HG03469 (cell line): Measurements from ENCODE around the gene ATF7.
A peak's percentile ranks its signal among the peaks of the same experiment; 100 is the strongest.
"Not testable (repeated sequence)": the region's sequence is repeated elsewhere in the genome, so short reads cannot be mapped to it uniquely, and the experiment has no call there.

ENCODE experiments used
- ATAC-seq: cut with Tn5 transposase; IDR thresholded peaks from one replicate; pipeline ENCODE4 v1.9.1; 2021; ENCODE audit warnings: mild to moderate bottlenecking, moderate library complexity, moderate number of reproducible peaks; ENCODE audit not compliant: unreplicated experiment

Gene ATF7

GRCh38 chr12:53598971-53599370 is 27.2 kb downstream of the ATF7 start:
- ATAC-seq, result not testable (repeated sequence)

- ATAC-seq, result no peak
Measured at GRCh38 chr12:53596920-53597363, 29.2 kb downstream of the ATF7 start.

- ATAC-seq, result no peak
Measured at GRCh38 chr12:53594897-53595615, 31.1 kb downstream of the ATF7 start.

- ATAC-seq, result no peak
Measured at GRCh38 chr12:53593707-53594106, 32.5 kb downstream of the ATF7 start.

GRCh38 chr12:53593031-53593430 is 33.2 kb downstream of the ATF7 start:
- no peak for ATAC-seq

- ATAC-seq, result no peak
Measured at GRCh38 chr12:53592426-53592825, 33.8 kb downstream of the ATF7 start.

- no peak for ATAC-seq
Measured at GRCh38 chr12:53591301-53592206, 34.6 kb downstream of the ATF7 start.

- ATAC-seq, result no peak
Measured at GRCh38 chr12:53590652-53591051, 35.5 kb downstream of the ATF7 start.

- no peak for ATAC-seq
Measured at GRCh38 chr12:53589915-53590314, 36.3 kb downstream of the ATF7 start.

GRCh38 chr12:53589423-53589822 is 36.8 kb downstream of the ATF7 start:
- ATAC-seq, result no peak

- no peak for ATAC-seq
Measured at GRCh38 chr12:53588123-53588522, 38.1 kb downstream of the ATF7 start.

- ATAC-seq, result no peak
Measured at GRCh38 chr12:53586745-53587144, 39.4 kb downstream of the ATF7 start.

GRCh38 chr12:53585448-53586125 is 40.6 kb downstream of the ATF7 start:
- ATAC-seq, result no peak

- peak; percentile 56 for ATAC-seq
Measured at GRCh38 chr12:53579545-53579955, 46.6 kb downstream of the ATF7 start.

- no peak for ATAC-seq
Measured at GRCh38 chr12:53578783-53579182, 47.4 kb downstream of the ATF7 start.

GRCh38 chr12:53577941-53578352 is 48.2 kb downstream of the ATF7 start:
- ATAC-seq, result no peak

- ATAC-seq, result no peak
Measured at GRCh38 chr12:53575502-53576249, 50.5 kb downstream of the ATF7 start.

- ATAC-seq, result no peak
Measured at GRCh38 chr12:53572134-53572758, 53.9 kb downstream of the ATF7 start.

GRCh38 chr12:53571295-53571694 is 54.9 kb downstream of the ATF7 start:
- no peak for ATAC-seq
